WTC11 (cell line): ENCODE data around the gene GOLGB1. TPM values are rescaled to one million over a fixed set of nuclear protein-coding genes. Genes with fewer than 3 reads are reported as not detected.

Source experiments
- ATAC-seq: fragments of 200-7000 bp; cut with Tn5 transposase; 2 replicates; pipeline ENCODE4 v1.10.0; 2021; ENCODE audit warnings: mild to moderate bottlenecking, moderate library complexity
- CTCF ChIA-PET: fragments of 300-600 bp; sonication (Branson Sonifier 250); formaldehyde crosslinking; loops from one replicate; lab custom pipeline; 2021; ENCODE audit warnings: antibody characterized with exemption; lab: Charles Lee
- POLR2A ChIA-PET: fragments of 350-600 bp; sonication (Branson Sonifier 250); formaldehyde crosslinking; loops from one replicate; lab custom pipeline; 2021; ENCODE audit warnings: antibody characterized with exemption; lab: Charles Lee
- DNase-seq: peaks from one replicate; pipeline ENCODE4 v3.0.0; 2021; ENCODE audit warnings: low spot score
- H3K27ac Mint-ChIP-seq: 2 replicates; pipeline ENCODE4 v1.8.0; 2021; ENCODE audit warnings: mixed read lengths
- H3K27me3 Mint-ChIP-seq: 2 replicates; pipeline ENCODE4 v1.8.0; 2021; ENCODE audit warnings: low read depth, mild to moderate bottlenecking, moderate library complexity, mixed read lengths
- H3K36me3 Mint-ChIP-seq: 2 replicates; pipeline ENCODE4 v1.8.0; 2021; ENCODE audit warnings: mixed read lengths
- H3K4me1 Mint-ChIP-seq: 2 replicates; pipeline ENCODE4 v1.8.0; 2022; ENCODE audit warnings: mixed read lengths
- H3K4me3 Mint-ChIP-seq: 2 replicates; pipeline ENCODE4 v1.8.0; 2021; ENCODE audit warnings: mild to moderate bottlenecking, moderate library complexity, mixed read lengths
- H3K9me3 Mint-ChIP-seq: 2 replicates; pipeline ENCODE4 v1.8.0; 2021; ENCODE audit warnings: mixed read lengths
- AR ChIP-seq: fragments of 250-450 bp; sonication (Bioruptor Pico); IDR thresholded peaks from 2 replicates; pipeline ENCODE4 v1.9.0; 2021; ENCODE audit warnings: mild to moderate bottlenecking
- ATF2 ChIP-seq: sonication (generic); formaldehyde crosslinking; IDR thresholded peaks from 2 replicates; pipeline ENCODE4 v1.8.1; 2022; ENCODE audit warnings: low read depth, missing genetic modification reagents, borderline replicate concordance
- ESRRA ChIP-seq: sonication (generic); formaldehyde crosslinking; IDR thresholded peaks from 2 replicates; pipeline ENCODE4 v1.8.1; 2022; ENCODE audit warnings: mild to moderate bottlenecking, missing genetic modification reagents, borderline replicate concordance
- GTF2I ChIP-seq: fragments of 250-450 bp; sonication (Bioruptor Pico); conservative IDR thresholded peaks from 2 replicates; pipeline ENCODE4 v1.4.0; 2021; ENCODE audit warnings: mild to moderate bottlenecking
- MLX ChIP-seq: sonication (generic); formaldehyde crosslinking; IDR thresholded peaks from 2 replicates; pipeline ENCODE4 v1.8.1; 2023; ENCODE audit warnings: mild to moderate bottlenecking, missing genetic modification reagents, moderate library complexity
- MYBL2 ChIP-seq: sonication (generic); formaldehyde crosslinking; IDR thresholded peaks from 2 replicates; pipeline ENCODE4 v1.8.1; 2023; ENCODE audit warnings: mild to moderate bottlenecking, moderate library complexity, missing genetic modification reagents
- TP53 ChIP-seq: sonication (generic); formaldehyde crosslinking; IDR thresholded peaks from 2 replicates; pipeline ENCODE4 v1.8.1; 2023; ENCODE audit warnings: mild to moderate bottlenecking, missing genetic modification reagents
- ZNF121 ChIP-seq: sonication (generic); formaldehyde crosslinking; IDR thresholded peaks from 2 replicates; pipeline ENCODE4 v1.8.0; 2023; ENCODE audit warnings: missing genetic modification reagents
- ZNF219 ChIP-seq: sonication (generic); formaldehyde crosslinking; IDR thresholded peaks from 2 replicates; pipeline ENCODE4 v1.8.0; 2023; ENCODE audit warnings: missing genetic modification reagents, mild to moderate bottlenecking, borderline replicate concordance
- ZNF317 ChIP-seq: sonication (generic); formaldehyde crosslinking; IDR thresholded peaks from 2 replicates; pipeline ENCODE4 v1.8.1; 2023; ENCODE audit warnings: low read depth, mild to moderate bottlenecking, moderate library complexity, missing genetic modification reagents, borderline replicate concordance
- total RNA-seq: library from RNA; stranded (reverse); gene quantifications from 3 replicates; pipeline ENCODE4 v1.2.3, GENCODE V29; 2021
- TF ChIP-seq, protein P1 (sequence below): sonication (generic); formaldehyde crosslinking; IDR thresholded peaks from 2 replicates; pipeline ENCODE4 v1.8.0; 2023; ENCODE audit warnings: missing genetic modification reagents, mild to moderate bottlenecking, borderline replicate concordance
- TF ChIP-seq, protein P2 (sequence below): fragments of 200-600 bp; IDR thresholded peaks from 2 replicates; pipeline ENCODE4 v1.8.0; 2022; ENCODE audit warnings: antibody characterized with exemption
- TF ChIP-seq, protein P3 (sequence below): sonication (generic); formaldehyde crosslinking; IDR thresholded peaks from 2 replicates; pipeline ENCODE4 v1.8.1; 2022; ENCODE audit warnings: low read depth, mild to moderate bottlenecking, moderate library complexity, missing genetic modification reagents, borderline replicate concordance
- TF ChIP-seq, protein P4 (sequence below): fragments of 250-450 bp; sonication (Bioruptor Pico); IDR thresholded peaks from 2 replicates; pipeline ENCODE4 v1.9.0; 2021; ENCODE audit warnings: moderate library complexity, mild to moderate bottlenecking, inconsistent platforms, borderline replicate concordance

Gene GOLGB1
- total RNA-seq, 1 experiment from 2014 or later: 33.8 TPM

DNA sequence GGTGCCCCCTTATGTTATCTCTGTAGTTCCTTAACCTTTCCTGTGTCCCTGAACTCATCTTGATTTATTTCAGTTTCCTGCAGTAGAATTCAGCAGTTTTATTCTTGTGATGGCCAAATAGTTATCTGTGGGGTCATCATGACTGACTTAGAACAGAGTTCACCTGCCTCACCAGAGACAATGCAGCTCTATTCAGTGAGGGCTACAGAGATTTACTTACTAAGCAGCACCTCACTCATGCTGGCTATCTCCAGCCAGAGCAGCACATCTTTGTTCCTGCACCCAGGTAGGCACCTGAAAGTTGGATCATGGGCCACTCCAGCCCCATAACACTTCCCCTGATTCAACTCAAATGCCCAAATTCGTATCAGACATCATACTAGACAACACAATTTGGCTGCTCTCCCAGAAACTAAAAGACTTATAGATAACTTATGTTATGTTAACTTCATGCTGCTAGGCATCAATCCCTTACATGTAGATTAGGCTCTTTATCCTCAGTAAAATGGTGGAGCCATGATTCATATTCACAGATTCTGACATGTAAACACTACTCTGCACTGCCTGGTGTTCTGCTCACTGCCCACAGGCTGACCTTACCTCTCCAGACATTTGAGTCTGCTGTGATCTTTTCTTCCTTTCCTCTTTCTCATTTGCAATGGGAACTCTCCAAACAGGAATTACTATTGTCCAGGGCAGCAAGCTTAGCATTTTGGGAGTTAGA, 9.3 kb upstream of the GOLGB1 start (continued):
- TF ChIP-seq, protein P1, sequence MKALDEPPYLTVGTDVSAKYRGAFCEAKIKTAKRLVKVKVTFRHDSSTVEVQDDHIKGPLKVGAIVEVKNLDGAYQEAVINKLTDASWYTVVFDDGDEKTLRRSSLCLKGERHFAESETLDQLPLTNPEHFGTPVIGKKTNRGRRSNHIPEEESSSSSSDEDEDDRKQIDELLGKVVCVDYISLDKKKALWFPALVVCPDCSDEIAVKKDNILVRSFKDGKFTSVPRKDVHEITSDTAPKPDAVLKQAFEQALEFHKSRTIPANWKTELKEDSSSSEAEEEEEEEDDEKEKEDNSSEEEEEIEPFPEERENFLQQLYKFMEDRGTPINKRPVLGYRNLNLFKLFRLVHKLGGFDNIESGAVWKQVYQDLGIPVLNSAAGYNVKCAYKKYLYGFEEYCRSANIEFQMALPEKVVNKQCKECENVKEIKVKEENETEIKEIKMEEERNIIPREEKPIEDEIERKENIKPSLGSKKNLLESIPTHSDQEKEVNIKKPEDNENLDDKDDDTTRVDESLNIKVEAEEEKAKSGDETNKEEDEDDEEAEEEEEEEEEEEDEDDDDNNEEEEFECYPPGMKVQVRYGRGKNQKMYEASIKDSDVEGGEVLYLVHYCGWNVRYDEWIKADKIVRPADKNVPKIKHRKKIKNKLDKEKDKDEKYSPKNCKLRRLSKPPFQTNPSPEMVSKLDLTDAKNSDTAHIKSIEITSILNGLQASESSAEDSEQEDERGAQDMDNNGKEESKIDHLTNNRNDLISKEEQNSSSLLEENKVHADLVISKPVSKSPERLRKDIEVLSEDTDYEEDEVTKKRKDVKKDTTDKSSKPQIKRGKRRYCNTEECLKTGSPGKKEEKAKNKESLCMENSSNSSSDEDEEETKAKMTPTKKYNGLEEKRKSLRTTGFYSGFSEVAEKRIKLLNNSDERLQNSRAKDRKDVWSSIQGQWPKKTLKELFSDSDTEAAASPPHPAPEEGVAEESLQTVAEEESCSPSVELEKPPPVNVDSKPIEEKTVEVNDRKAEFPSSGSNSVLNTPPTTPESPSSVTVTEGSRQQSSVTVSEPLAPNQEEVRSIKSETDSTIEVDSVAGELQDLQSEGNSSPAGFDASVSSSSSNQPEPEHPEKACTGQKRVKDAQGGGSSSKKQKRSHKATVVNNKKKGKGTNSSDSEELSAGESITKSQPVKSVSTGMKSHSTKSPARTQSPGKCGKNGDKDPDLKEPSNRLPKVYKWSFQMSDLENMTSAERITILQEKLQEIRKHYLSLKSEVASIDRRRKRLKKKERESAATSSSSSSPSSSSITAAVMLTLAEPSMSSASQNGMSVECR: no peak

- ATAC-seq (no peak), DNase-seq (no peak)
- CTCF ChIA-PET: no interaction called here
- POLR2A ChIA-PET: no interaction called here
- no peak for TF ChIP-seq ATF2 (CRISPR knock-in tag)
- TF ChIP-seq, protein P2, sequence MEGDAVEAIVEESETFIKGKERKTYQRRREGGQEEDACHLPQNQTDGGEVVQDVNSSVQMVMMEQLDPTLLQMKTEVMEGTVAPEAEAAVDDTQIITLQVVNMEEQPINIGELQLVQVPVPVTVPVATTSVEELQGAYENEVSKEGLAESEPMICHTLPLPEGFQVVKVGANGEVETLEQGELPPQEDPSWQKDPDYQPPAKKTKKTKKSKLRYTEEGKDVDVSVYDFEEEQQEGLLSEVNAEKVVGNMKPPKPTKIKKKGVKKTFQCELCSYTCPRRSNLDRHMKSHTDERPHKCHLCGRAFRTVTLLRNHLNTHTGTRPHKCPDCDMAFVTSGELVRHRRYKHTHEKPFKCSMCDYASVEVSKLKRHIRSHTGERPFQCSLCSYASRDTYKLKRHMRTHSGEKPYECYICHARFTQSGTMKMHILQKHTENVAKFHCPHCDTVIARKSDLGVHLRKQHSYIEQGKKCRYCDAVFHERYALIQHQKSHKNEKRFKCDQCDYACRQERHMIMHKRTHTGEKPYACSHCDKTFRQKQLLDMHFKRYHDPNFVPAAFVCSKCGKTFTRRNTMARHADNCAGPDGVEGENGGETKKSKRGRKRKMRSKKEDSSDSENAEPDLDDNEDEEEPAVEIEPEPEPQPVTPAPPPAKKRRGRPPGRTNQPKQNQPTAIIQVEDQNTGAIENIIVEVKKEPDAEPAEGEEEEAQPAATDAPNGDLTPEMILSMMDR: no peak
- peaks cover 2% of the 10 kb centered on the region; the same call in 1 of the 2 replicates for H3K4me1 Mint-ChIP-seq
- H3K27me3 Mint-ChIP-seq: peaks cover 4% of the 10 kb centered on the region; the same call in 1 of the 2 replicates
- H3K27ac Mint-ChIP-seq: no peak overlapping the region
- H3K4me3 Mint-ChIP-seq: no peak overlapping the region
- no peaks in the 10 kb centered on the region for H3K9me3 Mint-ChIP-seq
- no peaks in the 10 kb centered on the region for H3K36me3 Mint-ChIP-seq
These were observed 8.4 kb upstream of the GOLGB1 start for GRCh38 chr3:121757812-121758545.

GRCh38 chr3:121757087-121757811, 7.7 kb upstream of the GOLGB1 start:
- Mint-ChIP-seq H3K27ac (no peak overlapping the region), H3K4me3 (no peak overlapping the region), H3K4me1 (peaks cover 2% of the 10 kb centered on the region; the same call in 1 of the 2 replicates), H3K36me3 (no peaks in the 10 kb centered on the region), H3K9me3 (no peaks in the 10 kb centered on the region), H3K27me3 (peaks cover 1% of the 10 kb centered on the region; the same call in 1 of the 2 replicates)
- ChIA-PET CTCF (interaction anchor here (1.4 kb wide), 1 partner anchor 239 kb away, joined by 3 read pairs; no protein-coding TSS in a partner anchor), POLR2A (interaction anchor here (0.6 to 0.7 kb wide), 2 partner anchors 26 to 89 kb away, joined by 4 to 8 read pairs; no protein-coding TSS in a partner anchor)
- ATAC-seq: no peak
- TF ChIP-seq TP53 (CRISPR knock-in tag): no peak
- TF ChIP-seq ESRRA (CRISPR knock-in tag): no peak
- no peak for TF ChIP-seq MYBL2
- no peak for TF ChIP-seq ZNF317 (CRISPR knock-in tag)
- no peak for TF ChIP-seq ZNF219
- TF ChIP-seq, protein P3, sequence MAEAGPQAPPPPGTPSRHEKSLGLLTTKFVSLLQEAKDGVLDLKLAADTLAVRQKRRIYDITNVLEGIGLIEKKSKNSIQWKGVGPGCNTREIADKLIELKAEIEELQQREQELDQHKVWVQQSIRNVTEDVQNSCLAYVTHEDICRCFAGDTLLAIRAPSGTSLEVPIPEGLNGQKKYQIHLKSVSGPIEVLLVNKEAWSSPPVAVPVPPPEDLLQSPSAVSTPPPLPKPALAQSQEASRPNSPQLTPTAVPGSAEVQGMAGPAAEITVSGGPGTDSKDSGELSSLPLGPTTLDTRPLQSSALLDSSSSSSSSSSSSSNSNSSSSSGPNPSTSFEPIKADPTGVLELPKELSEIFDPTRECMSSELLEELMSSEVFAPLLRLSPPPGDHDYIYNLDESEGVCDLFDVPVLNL: no peak
- TF ChIP-seq, protein P4, sequence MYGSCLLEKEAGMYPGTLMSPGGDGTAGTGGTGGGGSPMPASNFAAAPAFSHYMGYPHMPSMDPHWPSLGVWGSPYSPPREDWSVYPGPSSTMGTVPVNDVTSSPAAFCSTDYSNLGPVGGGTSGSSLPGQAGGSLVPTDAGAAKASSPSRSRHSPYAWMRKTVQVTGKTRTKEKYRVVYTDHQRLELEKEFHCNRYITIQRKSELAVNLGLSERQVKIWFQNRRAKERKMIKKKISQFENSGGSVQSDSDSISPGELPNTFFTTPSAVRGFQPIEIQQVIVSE (CRISPR knock-in tag): no peak
- TF ChIP-seq ZNF121 (CRISPR knock-in tag): no peak
- no peak for TF ChIP-seq AR (CRISPR knock-in tag)
- no peak for TF ChIP-seq GTF2I
- TF ChIP-seq MLX (CRISPR knock-in tag): no peak
- no peak for DNase-seq
